Nephron progenitor cell (in vitro differentiated cells): ENCODE results near the gene BTG2.
A peak's percentile ranks its signal among the peaks of the same experiment; 100 is the strongest.

Source experiments
- DNase-seq: peaks from one replicate; pipeline ENCODE4 v3.0.0; 2021
- H3K27ac Mint-ChIP-seq: 2 replicates; pipeline ENCODE4 v1.8.0; 2021; ENCODE audit warnings: mild to moderate bottlenecking, moderate library complexity, mixed read lengths
- H3K27me3 Mint-ChIP-seq: 2 replicates; pipeline ENCODE4 v1.8.0; 2021; ENCODE audit warnings: mild to moderate bottlenecking, low read depth, mixed read lengths; ENCODE audit not compliant: poor library complexity
- H3K36me3 Mint-ChIP-seq: 2 replicates; pipeline ENCODE4 v1.8.0; 2021; ENCODE audit warnings: low read depth, mixed read lengths
- H3K4me1 Mint-ChIP-seq: 2 replicates; pipeline ENCODE4 v1.8.0; 2021; ENCODE audit warnings: mixed read lengths
- H3K4me3 Mint-ChIP-seq: 2 replicates; pipeline ENCODE4 v1.8.0; 2021; ENCODE audit warnings: mild to moderate bottlenecking, moderate library complexity, mixed read lengths
- H3K9me3 Mint-ChIP-seq: 2 replicates; pipeline ENCODE4 v1.8.0; 2021; ENCODE audit warnings: mild to moderate bottlenecking, moderate library complexity, mixed read lengths
- CTCF ChIP-seq: fragments of 200-600 bp; sonication (generic); IDR thresholded peaks from 2 replicates; pipeline ENCODE4 v1.5.0; 2021; ENCODE audit warnings: antibody characterized with exemption

Gene BTG2

GRCh38 chr1:203353486-203353885 is 48.2 kb downstream of the BTG2 start:
- Mint-ChIP-seq H3K27ac (peak overlapping the region; percentile 54), H3K36me3 (no peaks in the 10 kb centered on the region), H3K27me3 (peaks cover 26% of the 10 kb centered on the region), H3K4me1 (peaks cover 22% of the 10 kb centered on the region), H3K9me3 (peaks cover 8% of the 10 kb centered on the region), H3K4me3 (no peak overlapping the region)
- TF ChIP-seq CTCF, result no peak
- DNase-seq, result no peak

- peaks cover 8% of the 10 kb centered on the region for H3K9me3 Mint-ChIP-seq
- H3K27ac Mint-ChIP-seq, result no peak overlapping the region
- H3K4me1 Mint-ChIP-seq, result peaks cover 28% of the 10 kb centered on the region
- no peaks in the 10 kb centered on the region for H3K36me3 Mint-ChIP-seq
- peaks cover 24% of the 10 kb centered on the region for H3K27me3 Mint-ChIP-seq
- no peak for DNase-seq
- no peak overlapping the region for H3K4me3 Mint-ChIP-seq
- no peak for TF ChIP-seq CTCF
Observed at GRCh38 chr1:203354246-203354645, 48.9 kb downstream of the BTG2 start.

GRCh38 chr1:203359010-203359571 is 53.8 kb downstream of the BTG2 start:
- no peak for DNase-seq
- H3K9me3 Mint-ChIP-seq, result peaks cover 8% of the 10 kb centered on the region
- H3K4me1 Mint-ChIP-seq, result peaks cover 37% of the 10 kb centered on the region
- no peaks in the 10 kb centered on the region for H3K36me3 Mint-ChIP-seq
- H3K27me3 Mint-ChIP-seq, result peaks cover 31% of the 10 kb centered on the region
- no peak overlapping the region for H3K27ac Mint-ChIP-seq
- H3K4me3 Mint-ChIP-seq, result no peak overlapping the region
- TF ChIP-seq CTCF, result no peak
